Brain microvascular endothelial cell (primary cell): ENCODE measurements around the gene SEPTIN5.

ENCODE experiments used
- DNase-seq: peaks from one replicate; pipeline ENCODE4 v3.0.0-alpha.2; 2020
- H3K27ac ChIP-seq: fragments of 250-450 bp; sonication (Bioruptor Pico); 2 replicates; pipeline ENCODE4 v1.5.1; 2020; ENCODE audit warnings: mild to moderate bottlenecking, moderate library complexity
- H3K27me3 ChIP-seq: fragments of 250-450 bp; sonication (Bioruptor Pico); replicated peaks from 2 replicates; pipeline ENCODE4 v1.5.1; 2020; ENCODE audit warnings: mild to moderate bottlenecking
- H3K36me3 ChIP-seq: fragments of 250-450 bp; sonication (Bioruptor Pico); replicated peaks from 2 replicates; pipeline ENCODE4 v1.5.1; 2020; ENCODE audit warnings: mild to moderate bottlenecking
- H3K4me3 ChIP-seq: 2 replicates; pipeline ENCODE4 v1.5.1; 2011; ENCODE audit warnings: low read depth, mild to moderate bottlenecking, control low read depth, low read length, moderate library complexity
- in situ Hi-C: cut with HindIII; loops from 2 replicates; pipeline ENCODE4 v1.10.0; 2017; ENCODE audit warnings: low sequenced_read_pairs, low pct_ligation_motif_present
- TF ChIP-seq, protein P1 (sequence below): IDR thresholded peaks from 2 replicates; pipeline ENCODE4 v1.5.1; 2011; ENCODE audit warnings: low read depth, mild to moderate bottlenecking, moderate library complexity, low read length, control low read depth, inconsistent platforms; ENCODE audit errors: missing control alignments

The SEPTIN5 gene

DNA sequence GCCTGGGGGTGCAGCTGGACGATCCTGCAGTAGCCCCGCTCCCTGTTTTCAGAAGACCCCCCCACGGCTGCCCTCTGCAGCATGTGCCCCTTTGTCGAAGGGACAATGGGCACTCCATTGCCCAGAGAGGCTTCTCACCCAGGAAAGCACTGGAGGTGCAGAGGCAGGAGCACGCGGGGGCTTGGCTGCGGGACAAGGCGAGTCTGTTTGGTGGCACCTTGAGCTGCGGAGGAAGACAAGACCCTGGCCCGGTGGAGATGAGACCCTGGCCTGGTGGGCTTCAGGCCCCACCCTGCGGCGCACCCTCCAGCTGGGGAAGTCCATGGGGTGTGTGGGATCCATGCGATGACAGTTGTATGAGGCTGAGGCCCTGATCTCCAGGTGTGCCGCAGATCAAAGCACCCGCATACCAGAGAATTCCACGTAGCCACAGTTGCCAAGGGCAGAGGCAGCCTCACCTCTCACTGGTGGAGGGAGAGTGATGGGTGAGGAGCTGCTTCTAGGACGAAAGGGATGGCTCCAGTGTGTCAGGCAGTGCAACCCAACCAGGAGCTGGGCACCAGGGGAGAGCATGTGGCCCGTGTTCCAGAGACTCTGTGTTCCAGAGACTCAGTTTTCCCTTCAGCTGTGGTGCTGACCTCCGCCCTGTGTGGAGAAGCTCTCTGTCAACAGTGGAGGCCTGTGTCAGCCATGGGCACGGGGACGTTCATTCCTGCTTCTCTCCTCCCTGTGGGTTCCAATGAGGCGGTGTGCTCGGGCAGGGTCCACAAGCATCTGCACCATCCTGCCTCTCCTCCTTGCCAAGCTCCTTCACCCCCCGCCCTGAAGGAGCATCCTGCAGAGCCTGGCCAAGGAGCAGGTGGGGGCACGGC is 56.3 kb downstream of the SEPTIN5 start:
- DNase-seq: no peak
- H3K4me3 ChIP-seq: no peak overlapping the region

DNA sequence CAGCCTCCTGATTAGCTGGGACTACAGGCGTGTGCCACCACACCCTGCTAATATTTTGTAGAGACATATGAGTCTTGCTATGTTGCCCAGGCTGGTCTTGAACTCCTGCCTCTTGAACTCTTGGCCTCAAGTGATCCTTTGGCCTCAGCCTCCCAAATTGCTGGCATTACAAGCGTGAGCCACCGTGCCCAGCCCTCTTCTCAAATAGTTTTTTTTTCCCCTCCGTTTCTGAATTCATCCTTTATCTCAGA is 58.0 kb downstream of the SEPTIN5 start:
- Histone ChIP-seq H3K27ac (no peak overlapping the region), H3K36me3 (no peaks in the 10 kb centered on the region), H3K27me3 (peaks cover 50% of the 10 kb centered on the region), H3K4me3 (no peak overlapping the region)
- no peak for DNase-seq
- in situ Hi-C loops: no loop called here
- TF ChIP-seq, protein P1, sequence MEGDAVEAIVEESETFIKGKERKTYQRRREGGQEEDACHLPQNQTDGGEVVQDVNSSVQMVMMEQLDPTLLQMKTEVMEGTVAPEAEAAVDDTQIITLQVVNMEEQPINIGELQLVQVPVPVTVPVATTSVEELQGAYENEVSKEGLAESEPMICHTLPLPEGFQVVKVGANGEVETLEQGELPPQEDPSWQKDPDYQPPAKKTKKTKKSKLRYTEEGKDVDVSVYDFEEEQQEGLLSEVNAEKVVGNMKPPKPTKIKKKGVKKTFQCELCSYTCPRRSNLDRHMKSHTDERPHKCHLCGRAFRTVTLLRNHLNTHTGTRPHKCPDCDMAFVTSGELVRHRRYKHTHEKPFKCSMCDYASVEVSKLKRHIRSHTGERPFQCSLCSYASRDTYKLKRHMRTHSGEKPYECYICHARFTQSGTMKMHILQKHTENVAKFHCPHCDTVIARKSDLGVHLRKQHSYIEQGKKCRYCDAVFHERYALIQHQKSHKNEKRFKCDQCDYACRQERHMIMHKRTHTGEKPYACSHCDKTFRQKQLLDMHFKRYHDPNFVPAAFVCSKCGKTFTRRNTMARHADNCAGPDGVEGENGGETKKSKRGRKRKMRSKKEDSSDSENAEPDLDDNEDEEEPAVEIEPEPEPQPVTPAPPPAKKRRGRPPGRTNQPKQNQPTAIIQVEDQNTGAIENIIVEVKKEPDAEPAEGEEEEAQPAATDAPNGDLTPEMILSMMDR: no peak

More for the DNA sequence above, 56.3 kb downstream of the SEPTIN5 start:
- H3K36me3 ChIP-seq: no peaks in the 10 kb centered on the region
- in situ Hi-C loops: no loop called here
- TF ChIP-seq, protein P1: no peak
- no peak overlapping the region for H3K27ac ChIP-seq
- H3K27me3 ChIP-seq: peaks cover 66% of the 10 kb centered on the region
